HEK293 (cell line): Measurements from ENCODE around the gene COX8A.

Experiments
- CTCF ChIA-PET: fragments of 350-600 bp; formaldehyde crosslinking; extraction: SDS; loops from one replicate; lab custom pipeline; 2021; ENCODE audit warnings: antibody characterized with exemption; lab: Yijun Ruan, JAX
- POLR2A ChIA-PET: fragments of 300-600 bp; formaldehyde crosslinking; extraction: SDS; loops from one replicate; lab custom pipeline; 2020; ENCODE audit warnings: antibody characterized with exemption, inconsistent platforms; lab: Yijun Ruan, JAX
- H3K27ac ChIP-seq: fragments of 200-500 bp; sonication (Bioruptor generic); 2 replicates; pipeline ENCODE4 v1.5.1; 2014; ENCODE audit warnings: low read depth, low read length, control low read depth, inconsistent platforms; ENCODE audit errors: extremely low read depth
- H3K36me3 ChIP-seq, 2 experiments: fragments of 200-500 bp in 1 of 2; sonication (Bioruptor generic) in 1 of 2; 1 replicate in 1 of 2; 2 replicates in 1 of 2; pipeline ENCODE4 v1.5.1; 2014 to 2017; ENCODE audit warnings: inconsistent platforms in 2 of 2, low read length in 2 of 2; ENCODE audit not compliant: control insufficient read depth in 2 of 2, insufficient read depth in 1 of 2
- H3K4me1 ChIP-seq: fragments of 200-500 bp; sonication (Bioruptor generic); 2 replicates; pipeline ENCODE4 v1.5.1; 2014; ENCODE audit warnings: mild to moderate bottlenecking, low read length, inconsistent platforms; ENCODE audit not compliant: control insufficient read depth, insufficient read depth
- H3K4me3 ChIP-seq: 2 replicates; pipeline ENCODE4 v1.5.1; 2011; ENCODE audit warnings: low read depth, mild to moderate bottlenecking, control low read depth, low read length, moderate library complexity
- H3K9me3 ChIP-seq: fragments of 200-500 bp; sonication (Bioruptor generic); 2 replicates; pipeline ENCODE4 v1.5.1; 2014; ENCODE audit warnings: low read depth, low read length, inconsistent platforms; ENCODE audit not compliant: control insufficient read depth, insufficient read depth
- GLIS1 ChIP-seq: fragments of 450-650 bp; formaldehyde crosslinking; IDR thresholded peaks from 2 replicates; pipeline ENCODE4 v1.5.1; 2016; ENCODE audit warnings: missing biosample characterization, missing genetic modification characterization
- KLF8 ChIP-seq: fragments of 450-650 bp; formaldehyde crosslinking; IDR thresholded peaks from 2 replicates; pipeline ENCODE4 v1.5.1; 2016; ENCODE audit warnings: missing biosample characterization, missing genetic modification characterization
- ZNF121 ChIP-seq: fragments of 450-650 bp; formaldehyde crosslinking; IDR thresholded peaks from 2 replicates; pipeline ENCODE4 v1.5.1; 2016; ENCODE audit warnings: missing biosample characterization, missing genetic modification characterization
- ZNF184 ChIP-seq: fragments of 450-650 bp; IDR thresholded peaks from 2 replicates; pipeline ENCODE4 v1.5.1; 2018; ENCODE audit warnings: missing biosample characterization, mild to moderate bottlenecking, missing genetic modification characterization
- ZNF274 ChIP-seq, 2 experiments: fragments of 200-500 bp in 1 of 2; fragments of 450-650 bp in 1 of 2; sonication (Bioruptor generic) in 1 of 2; formaldehyde crosslinking in 1 of 2; IDR thresholded peaks; 2 replicates each; pipeline versions ENCODE4 v1.5.1 to v1.6.1; 2014 to 2016; ENCODE audit warnings: borderline replicate concordance in 1 of 2, inconsistent platforms in 1 of 2, low read length in 1 of 2, missing biosample characterization in 1 of 2, missing genetic modification characterization in 1 of 2
- ZNF423 ChIP-seq: fragments of 450-650 bp; formaldehyde crosslinking; IDR thresholded peaks from 2 replicates; pipeline ENCODE4 v1.5.1; 2016; ENCODE audit warnings: missing biosample characterization, missing genetic modification characterization
- ZNF433 ChIP-seq: fragments of 450-650 bp; formaldehyde crosslinking; IDR thresholded peaks from 2 replicates; pipeline ENCODE4 v1.5.1; 2016; ENCODE audit warnings: missing biosample characterization, missing genetic modification characterization, low read depth
- ZNF521 ChIP-seq: fragments of 450-650 bp; formaldehyde crosslinking; IDR thresholded peaks from 2 replicates; pipeline ENCODE4 v1.5.1; 2017; ENCODE audit warnings: missing biosample characterization, mild to moderate bottlenecking, missing genetic modification characterization
- ZNF623 ChIP-seq: fragments of 450-650 bp; formaldehyde crosslinking; IDR thresholded peaks from 2 replicates; pipeline ENCODE4 v1.5.1; 2016; ENCODE audit warnings: missing biosample characterization, missing genetic modification characterization
- ZNF768 ChIP-seq: fragments of 450-650 bp; formaldehyde crosslinking; IDR thresholded peaks from 2 replicates; pipeline ENCODE4 v1.5.1; 2018; ENCODE audit warnings: missing biosample characterization, mild to moderate bottlenecking, missing genetic modification characterization
- TF ChIP-seq, protein P1 (sequence below): fragments of 450-650 bp; formaldehyde crosslinking; IDR thresholded peaks from 2 replicates; pipeline ENCODE4 v1.5.1; 2016; ENCODE audit warnings: missing biosample characterization, missing genetic modification characterization
- TF ChIP-seq, protein P2 (sequence below): fragments of 450-650 bp; formaldehyde crosslinking; IDR thresholded peaks from 2 replicates; pipeline ENCODE4 v1.5.1; 2016; ENCODE audit warnings: missing biosample characterization, missing genetic modification characterization
- TF ChIP-seq, protein P3 (sequence below): fragments of 450-650 bp; formaldehyde crosslinking; IDR thresholded peaks from 2 replicates; pipeline ENCODE4 v1.5.1; 2016; ENCODE audit warnings: missing biosample characterization, missing genetic modification characterization, borderline replicate concordance
- TF ChIP-seq, protein P4 (sequence below): fragments of 450-650 bp; formaldehyde crosslinking; IDR thresholded peaks from 2 replicates; pipeline ENCODE4 v1.5.1; 2016; ENCODE audit warnings: missing biosample characterization, missing genetic modification characterization

COX8A gene

DNA sequence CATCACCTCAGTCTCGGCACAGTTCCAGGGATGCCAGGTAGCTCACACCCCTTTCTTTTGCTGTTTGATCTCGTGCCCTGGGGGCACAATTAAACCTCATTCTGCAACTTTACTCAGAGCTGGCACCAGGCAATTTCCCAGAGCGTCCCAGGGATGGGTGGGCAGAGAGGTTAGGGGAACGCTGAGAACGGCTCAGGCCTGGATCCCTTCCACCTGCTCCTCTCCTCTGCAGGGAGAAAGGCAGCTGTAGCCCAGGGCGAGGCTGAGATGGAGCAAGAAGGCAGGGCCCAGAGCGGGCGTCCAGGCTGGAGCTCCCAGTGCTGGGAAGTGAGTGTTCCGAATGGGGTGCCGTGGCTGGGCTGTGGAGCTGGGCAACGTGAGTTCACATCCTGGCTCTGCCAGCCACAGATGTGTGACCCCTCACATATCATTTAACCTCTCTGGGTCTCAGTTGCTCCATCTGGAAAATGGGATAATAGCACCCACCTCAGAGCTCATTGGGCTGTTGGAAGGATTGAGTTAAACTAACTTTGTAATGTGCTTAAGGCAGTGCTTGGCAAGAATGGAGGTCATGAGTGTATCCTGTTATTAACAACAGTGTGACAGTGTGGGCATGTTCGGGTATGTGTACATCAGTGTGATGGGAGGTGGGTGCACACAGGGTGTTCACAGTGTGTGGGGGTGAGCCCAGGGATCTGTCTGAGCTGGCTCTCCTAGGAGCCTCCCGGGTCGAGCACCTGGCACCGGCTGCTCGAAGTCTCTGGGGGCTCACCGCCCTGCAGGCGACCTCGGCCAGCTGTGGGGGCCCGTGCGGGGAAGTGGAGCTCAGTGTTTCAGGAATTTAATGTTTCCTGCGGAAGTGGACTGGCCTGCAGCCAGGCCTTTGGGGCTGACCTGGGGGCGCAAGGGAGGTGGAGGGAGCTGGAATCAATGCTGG, 27.3 kb downstream of the COX8A start (continued):
- TF ChIP-seq, protein P1, sequence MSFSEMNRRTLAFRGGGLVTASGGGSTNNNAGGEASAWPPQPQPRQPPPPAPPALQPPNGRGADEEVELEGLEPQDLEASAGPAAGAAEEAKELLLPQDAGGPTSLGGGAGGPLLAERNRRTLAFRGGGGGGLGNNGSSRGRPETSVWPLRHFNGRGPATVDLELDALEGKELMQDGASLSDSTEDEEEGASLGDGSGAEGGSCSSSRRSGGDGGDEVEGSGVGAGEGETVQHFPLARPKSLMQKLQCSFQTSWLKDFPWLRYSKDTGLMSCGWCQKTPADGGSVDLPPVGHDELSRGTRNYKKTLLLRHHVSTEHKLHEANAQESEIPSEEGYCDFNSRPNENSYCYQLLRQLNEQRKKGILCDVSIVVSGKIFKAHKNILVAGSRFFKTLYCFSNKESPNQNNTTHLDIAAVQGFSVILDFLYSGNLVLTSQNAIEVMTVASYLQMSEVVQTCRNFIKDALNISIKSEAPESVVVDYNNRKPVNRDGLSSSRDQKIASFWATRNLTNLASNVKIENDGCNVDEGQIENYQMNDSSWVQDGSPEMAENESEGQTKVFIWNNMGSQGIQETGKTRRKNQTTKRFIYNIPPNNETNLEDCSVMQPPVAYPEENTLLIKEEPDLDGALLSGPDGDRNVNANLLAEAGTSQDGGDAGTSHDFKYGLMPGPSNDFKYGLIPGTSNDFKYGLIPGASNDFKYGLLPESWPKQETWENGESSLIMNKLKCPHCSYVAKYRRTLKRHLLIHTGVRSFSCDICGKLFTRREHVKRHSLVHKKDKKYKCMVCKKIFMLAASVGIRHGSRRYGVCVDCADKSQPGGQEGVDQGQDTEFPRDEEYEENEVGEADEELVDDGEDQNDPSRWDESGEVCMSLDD, result no peak
- no peak for TF ChIP-seq ZNF423
- no peak for TF ChIP-seq ZNF184 (tag by site-specific recombination)
- no peak for TF ChIP-seq ZNF768

DNA sequence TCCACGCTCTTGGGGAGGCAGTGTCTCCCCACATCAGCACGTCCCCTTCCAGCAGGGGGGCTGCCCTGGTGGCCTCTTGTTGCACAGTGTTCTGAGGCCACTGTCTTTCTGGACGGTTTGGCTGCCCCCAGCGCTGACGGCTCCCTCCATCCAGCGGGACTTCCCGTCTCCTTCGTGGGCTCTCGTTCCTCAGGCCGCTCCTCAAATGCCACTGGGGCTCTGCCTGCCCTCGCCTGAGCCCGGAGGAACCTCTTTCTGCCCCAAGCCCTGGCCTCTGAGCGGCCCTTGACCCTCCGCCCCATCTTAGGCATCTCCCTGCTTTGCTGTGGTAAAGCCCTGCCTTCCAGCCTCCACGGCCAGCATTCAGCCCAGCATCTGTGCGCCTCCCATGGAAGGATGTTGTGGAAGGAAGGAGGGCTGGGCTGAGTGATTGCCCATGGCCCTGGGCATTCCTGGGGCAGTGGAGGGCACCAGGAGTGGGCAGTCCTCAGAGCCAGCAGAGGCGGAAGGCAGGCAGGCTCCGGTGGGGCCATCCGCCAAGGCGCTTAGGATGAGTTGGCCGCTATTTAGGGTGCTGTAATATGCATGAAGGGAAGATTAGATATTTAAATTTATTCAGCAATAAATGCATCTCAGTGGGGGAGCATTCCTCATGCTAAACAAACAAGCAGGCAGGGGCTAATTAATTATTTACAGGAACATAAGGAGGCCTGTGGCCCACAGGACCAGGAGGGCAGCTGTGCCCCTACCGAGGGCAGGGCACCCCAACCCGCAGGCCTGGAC, 29.6 kb downstream of the COX8A start:
- H3K4me1 ChIP-seq, result no peaks in the 10 kb centered on the region
- H3K27ac ChIP-seq, result no peak overlapping the region
- no peaks in the 10 kb centered on the region for H3K9me3 ChIP-seq
- H3K4me3 ChIP-seq, result no peak overlapping the region
- ChIA-PET POLR2A (no interaction called here), CTCF (interaction anchor here (0.6 to 1.1 kb wide), 3 partner anchors 15 to 146 kb away, joined by 3 to 4 read pairs (median 4); no protein-coding TSS in a partner anchor)
- TF ChIP-seq ZNF521 (tag by site-specific recombination) (no peak), GLIS1 (peak; percentile 38; the same call in 1 of the 2 replicates)
- H3K36me3 ChIP-seq, result peaks cover 0 to 18% of the 10 kb centered on the region in 2 experiments; a peak in 1 of 3 replicates

DNA sequence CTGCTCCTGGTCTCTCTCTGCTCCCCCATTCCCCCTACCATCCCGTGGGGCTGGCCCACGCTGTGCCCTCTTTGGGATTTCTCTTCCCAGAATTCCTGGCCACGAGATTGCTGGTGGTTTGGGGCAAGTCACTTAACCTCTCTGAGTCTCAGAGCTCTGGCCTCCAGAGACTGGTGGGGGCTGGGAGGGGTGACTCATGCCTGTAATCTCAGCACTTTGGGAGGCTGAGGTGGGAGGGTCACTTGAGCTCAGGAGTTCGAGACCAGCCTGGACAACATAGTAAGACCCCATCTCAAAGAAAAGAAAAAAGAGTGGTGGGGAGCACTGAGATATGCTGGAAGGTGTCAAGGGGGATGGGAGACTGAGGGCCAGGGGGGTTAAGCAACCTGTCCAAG, 30.2 kb downstream of the COX8A start:
- TF ChIP-seq KLF8 (tag by site-specific recombination), result peak; percentile 31; the same call in 1 of the 2 replicates
- TF ChIP-seq ZNF623 (tag by site-specific recombination), result 0 out of 2 replicates have a peak, but pooled peaks have one; percentile 5
- TF ChIP-seq, protein P2, sequence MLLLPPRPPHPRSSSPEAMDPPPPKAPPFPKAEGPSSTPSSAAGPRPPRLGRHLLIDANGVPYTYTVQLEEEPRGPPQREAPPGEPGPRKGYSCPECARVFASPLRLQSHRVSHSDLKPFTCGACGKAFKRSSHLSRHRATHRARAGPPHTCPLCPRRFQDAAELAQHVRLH, result 0 out of 2 replicates have a peak, but pooled peaks have one; percentile 10
- TF ChIP-seq ZNF274 (IDR thresholded peaks at IDR 0.05; ENCODE audit: low read length), result no peak
- TF ChIP-seq ZNF274 (tag by site-specific recombination; IDR thresholded peaks at IDR 0.05; ENCODE audit: borderline replicate concordance), result no peak
- peak; percentile 99 for TF ChIP-seq ZNF121 (tag by site-specific recombination)
- TF ChIP-seq, protein P3, sequence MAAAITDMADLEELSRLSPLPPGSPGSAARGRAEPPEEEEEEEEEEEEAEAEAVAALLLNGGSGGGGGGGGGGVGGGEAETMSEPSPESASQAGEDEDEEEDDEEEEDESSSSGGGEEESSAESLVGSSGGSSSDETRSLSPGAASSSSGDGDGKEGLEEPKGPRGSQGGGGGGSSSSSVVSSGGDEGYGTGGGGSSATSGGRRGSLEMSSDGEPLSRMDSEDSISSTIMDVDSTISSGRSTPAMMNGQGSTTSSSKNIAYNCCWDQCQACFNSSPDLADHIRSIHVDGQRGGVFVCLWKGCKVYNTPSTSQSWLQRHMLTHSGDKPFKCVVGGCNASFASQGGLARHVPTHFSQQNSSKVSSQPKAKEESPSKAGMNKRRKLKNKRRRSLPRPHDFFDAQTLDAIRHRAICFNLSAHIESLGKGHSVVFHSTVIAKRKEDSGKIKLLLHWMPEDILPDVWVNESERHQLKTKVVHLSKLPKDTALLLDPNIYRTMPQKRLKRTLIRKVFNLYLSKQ (tag by site-specific recombination), result no peak
- TF ChIP-seq ZNF768, result peak; percentile 87
- no peak for TF ChIP-seq ZNF433 (tag by site-specific recombination)
- TF ChIP-seq, protein P4, sequence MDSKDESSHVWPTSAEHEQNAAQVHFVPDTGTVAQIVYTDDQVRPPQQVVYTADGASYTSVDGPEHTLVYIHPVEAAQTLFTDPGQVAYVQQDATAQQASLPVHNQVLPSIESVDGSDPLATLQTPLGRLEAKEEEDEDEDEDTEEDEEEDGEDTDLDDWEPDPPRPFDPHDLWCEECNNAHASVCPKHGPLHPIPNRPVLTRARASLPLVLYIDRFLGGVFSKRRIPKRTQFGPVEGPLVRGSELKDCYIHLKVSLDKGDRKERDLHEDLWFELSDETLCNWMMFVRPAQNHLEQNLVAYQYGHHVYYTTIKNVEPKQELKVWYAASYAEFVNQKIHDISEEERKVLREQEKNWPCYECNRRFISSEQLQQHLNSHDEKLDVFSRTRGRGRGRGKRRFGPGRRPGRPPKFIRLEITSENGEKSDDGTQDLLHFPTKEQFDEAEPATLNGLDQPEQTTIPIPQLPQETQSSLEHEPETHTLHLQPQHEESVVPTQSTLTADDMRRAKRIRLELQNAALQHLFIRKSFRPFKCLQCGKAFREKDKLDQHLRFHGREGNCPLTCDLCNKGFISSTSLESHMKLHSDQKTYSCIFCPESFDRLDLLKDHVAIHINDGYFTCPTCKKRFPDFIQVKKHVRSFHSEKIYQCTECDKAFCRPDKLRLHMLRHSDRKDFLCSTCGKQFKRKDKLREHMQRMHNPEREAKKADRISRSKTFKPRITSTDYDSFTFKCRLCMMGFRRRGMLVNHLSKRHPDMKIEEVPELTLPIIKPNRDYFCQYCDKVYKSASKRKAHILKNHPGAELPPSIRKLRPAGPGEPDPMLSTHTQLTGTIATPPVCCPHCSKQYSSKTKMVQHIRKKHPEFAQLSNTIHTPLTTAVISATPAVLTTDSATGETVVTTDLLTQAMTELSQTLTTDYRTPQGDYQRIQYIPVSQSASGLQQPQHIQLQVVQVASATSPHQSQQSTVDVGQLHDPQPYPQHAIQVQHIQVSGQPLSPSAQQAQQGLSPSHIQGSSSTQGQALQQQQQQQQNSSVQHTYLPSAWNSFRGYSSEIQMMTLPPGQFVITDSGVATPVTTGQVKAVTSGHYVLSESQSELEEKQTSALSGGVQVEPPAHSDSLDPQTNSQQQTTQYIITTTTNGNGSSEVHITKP (tag by site-specific recombination), result 0 out of 2 replicates have a peak, but pooled peaks have one; percentile 21
- Histone ChIP-seq H3K27ac (no peak overlapping the region), H3K9me3 (no peaks in the 10 kb centered on the region), H3K4me1 (no peaks in the 10 kb centered on the region), H3K4me3 (no peak overlapping the region), H3K36me3 (peaks cover 0 to 16% of the 10 kb centered on the region in 2 experiments; a peak in 1 of 3 replicates)
- ChIA-PET CTCF (interaction anchor here (0.6 to 1.1 kb wide), 4 partner anchors 32 to 302 kb away, joined by 3 to 4 read pairs (median 4); no protein-coding TSS in a partner anchor), POLR2A (no interaction called here)
